SK-N-SH (cell line): Measurements from ENCODE around the gene TBP.

Experiments used
- CTCF ChIP-seq: fragments of 200-600 bp; sonication (generic); IDR thresholded peaks from 2 replicates; pipeline ENCODE4 v1.6.1; 2017; ENCODE audit warnings: antibody characterized with exemption, mild to moderate bottlenecking, moderate library complexity
- MAX ChIP-seq: IDR thresholded peaks from 2 replicates; pipeline ENCODE4 v1.4.0; 2012; ENCODE audit warnings: low read depth
- REST ChIP-seq: IDR thresholded peaks from 2 replicates; pipeline ENCODE4 v1.6.1; 2012; ENCODE audit warnings: mild to moderate bottlenecking, low read depth, low read length, moderate library complexity

DNA sequence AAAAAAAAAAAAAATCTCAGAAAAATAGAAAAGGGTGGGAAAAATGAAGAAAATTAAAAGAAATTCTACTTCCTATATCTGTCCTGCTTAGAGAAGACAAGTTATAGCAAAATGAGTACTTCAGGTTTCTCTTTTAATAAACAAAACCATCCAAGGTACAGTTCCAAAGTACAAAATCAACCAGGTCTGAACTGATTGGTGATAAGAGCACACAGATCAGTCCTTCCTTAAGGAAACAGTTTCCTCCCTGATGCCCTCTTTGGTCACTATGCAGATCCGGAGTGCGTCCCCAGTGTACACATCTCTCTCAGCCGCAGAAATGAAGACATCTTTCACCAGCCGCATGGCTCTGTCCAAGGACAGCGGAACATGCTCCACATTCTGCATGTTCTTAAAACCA is 19.2 kb upstream of the TBP start:
- TF ChIP-seq MAX (no peak), CTCF (no peak), REST (no peak)
